ENCODE results near the gene SPATA17.

Gene SPATA17

GRCh38 chr1:217917281-217917887 is 286.2 kb downstream of the SPATA17 start:
- no peak for DNase-seq (ENCODE audit: low spot score)

GRCh38 chr1:217919683-217920388 is 288.7 kb downstream of the SPATA17 start:
- DNase-seq (ENCODE audit: low spot score) = no peak

Measured in COLO829 (cell line).